Activated CD4-positive, CD25-positive, alpha-beta regulatory T cell treated with anti-CD3 and anti-CD28 coated beads, Interleukin-2, amount 50 U/mL, for 24 hours (primary cell): ENCODE data around the gene OR52E8.

ENCODE experiments used
- ATAC-seq, 2 donors: fragments of 150-1000 bp; cut with Tn5 transposase; one replicate each; pipeline ENCODE4 v1.10.0; 2021; ENCODE audit warnings: mild to moderate bottlenecking in 1 of 2, moderate library complexity in 1 of 2

The OR52E8 gene

GRCh38 chr11:5807580-5807979 is 49.9 kb downstream of the OR52E8 start:
- ATAC-seq: no peak
